Stimulated activated CD4-positive, alpha-beta T cell treated with anti-CD3 and anti-CD28 coated beads, Interleukin-15, amount 100 ng/mL, for 48 hours (primary cell): ENCODE results near the gene IQCN.

ENCODE experiments used
- DNase-seq, 2 donors: peaks; one replicate each; pipeline ENCODE4 v3.0.0-alpha.2; 2020; ENCODE audit warnings: low read depth in 2 of 2

IQCN gene, protein sequence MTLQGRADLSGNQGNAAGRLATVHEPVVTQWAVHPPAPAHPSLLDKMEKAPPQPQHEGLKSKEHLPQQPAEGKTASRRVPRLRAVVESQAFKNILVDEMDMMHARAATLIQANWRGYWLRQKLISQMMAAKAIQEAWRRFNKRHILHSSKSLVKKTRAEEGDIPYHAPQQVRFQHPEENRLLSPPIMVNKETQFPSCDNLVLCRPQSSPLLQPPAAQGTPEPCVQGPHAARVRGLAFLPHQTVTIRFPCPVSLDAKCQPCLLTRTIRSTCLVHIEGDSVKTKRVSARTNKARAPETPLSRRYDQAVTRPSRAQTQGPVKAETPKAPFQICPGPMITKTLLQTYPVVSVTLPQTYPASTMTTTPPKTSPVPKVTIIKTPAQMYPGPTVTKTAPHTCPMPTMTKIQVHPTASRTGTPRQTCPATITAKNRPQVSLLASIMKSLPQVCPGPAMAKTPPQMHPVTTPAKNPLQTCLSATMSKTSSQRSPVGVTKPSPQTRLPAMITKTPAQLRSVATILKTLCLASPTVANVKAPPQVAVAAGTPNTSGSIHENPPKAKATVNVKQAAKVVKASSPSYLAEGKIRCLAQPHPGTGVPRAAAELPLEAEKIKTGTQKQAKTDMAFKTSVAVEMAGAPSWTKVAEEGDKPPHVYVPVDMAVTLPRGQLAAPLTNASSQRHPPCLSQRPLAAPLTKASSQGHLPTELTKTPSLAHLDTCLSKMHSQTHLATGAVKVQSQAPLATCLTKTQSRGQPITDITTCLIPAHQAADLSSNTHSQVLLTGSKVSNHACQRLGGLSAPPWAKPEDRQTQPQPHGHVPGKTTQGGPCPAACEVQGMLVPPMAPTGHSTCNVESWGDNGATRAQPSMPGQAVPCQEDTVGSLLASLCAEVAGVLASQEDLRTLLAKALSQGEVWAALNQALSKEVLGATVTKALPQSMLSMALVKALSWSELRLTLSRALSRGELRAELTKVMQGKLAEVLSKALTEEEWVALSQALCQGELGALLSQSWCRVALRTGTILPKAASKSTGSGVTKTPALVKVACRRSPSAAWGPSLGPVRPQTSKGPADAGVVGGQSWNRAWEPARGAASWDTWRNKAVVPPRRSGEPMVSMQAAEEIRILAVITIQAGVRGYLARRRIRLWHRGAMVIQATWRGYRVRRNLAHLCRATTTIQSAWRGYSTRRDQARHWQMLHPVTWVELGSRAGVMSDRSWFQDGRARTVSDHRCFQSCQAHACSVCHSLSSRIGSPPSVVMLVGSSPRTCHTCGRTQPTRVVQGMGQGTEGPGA (N-terminal part only)

DNA sequence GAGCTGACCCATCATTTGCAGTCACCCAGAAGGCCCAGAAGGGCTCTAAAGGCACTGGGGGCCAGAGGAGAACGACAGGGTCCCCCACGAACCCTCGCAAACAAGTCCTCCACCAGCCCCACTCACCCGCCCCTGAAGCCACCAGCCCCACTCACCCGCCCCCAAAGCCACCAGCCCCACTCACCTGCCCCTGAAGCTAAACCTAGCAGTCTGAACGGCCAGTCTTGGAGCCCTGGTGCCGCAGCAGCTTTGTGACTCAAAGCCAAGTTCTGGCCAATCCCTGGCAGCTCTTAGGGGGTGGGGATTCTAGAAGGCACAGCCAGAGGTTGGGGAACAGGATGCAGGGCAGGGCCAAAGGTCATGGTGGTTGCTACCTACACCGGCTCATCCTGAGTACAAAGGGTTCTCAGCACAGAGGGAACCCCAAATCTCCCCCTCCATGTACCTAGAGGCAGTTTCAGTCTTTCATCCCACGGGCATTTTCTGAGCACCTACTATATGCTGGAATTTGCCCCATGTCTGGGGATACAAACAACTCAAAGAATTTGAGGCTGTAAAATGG is at the start of gene IQCN:
Gene IQCN, minus strand, starts transcription at position 234 of the 562 bp plus-strand sequence. CDS start 4,974 bp downstream, outside the sequence.
- DNase-seq = no peak

DNA sequence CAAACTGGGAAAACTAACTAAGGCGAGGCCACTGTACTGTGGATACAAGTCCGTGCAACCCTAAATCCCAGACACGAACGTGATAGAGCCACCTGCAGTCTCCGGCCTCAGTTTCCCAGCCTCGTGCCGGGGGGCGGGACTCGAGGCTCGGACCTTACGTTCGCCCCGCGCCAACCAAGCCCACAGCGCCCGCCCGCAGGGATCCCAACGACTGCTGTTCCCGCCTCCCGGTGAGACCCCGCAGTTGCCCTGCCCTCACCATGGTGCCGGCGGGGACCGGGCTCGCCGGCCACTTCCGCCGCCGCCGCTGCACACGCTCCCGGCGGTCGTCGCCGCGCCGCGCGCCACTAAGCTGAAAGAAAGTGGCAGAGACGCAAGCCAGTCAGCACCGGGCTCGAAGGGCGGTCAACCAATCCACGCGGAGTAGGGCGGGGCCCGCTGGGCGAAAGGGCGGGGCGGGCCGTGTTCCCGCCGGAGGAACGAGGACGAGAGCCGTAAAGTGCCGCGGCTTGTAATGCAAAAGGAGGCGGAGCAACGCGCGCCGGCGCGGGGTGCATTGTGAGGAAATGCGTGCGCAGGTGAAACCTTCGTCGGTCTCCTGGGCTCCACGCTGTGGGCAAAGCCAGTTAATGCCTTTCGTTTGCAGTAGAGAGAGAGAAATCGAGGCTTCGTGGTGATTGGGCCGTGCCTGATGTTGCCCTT is 48.7 kb upstream of the IQCN start, which contains the start of gene LSM4:
Gene LSM4, minus strand, starts transcription at position 318 of the 702 bp plus-strand sequence. Its CDS starts 56 bp downstream, at position 262.
- DNase-seq = peak; percentile 99

DNA sequence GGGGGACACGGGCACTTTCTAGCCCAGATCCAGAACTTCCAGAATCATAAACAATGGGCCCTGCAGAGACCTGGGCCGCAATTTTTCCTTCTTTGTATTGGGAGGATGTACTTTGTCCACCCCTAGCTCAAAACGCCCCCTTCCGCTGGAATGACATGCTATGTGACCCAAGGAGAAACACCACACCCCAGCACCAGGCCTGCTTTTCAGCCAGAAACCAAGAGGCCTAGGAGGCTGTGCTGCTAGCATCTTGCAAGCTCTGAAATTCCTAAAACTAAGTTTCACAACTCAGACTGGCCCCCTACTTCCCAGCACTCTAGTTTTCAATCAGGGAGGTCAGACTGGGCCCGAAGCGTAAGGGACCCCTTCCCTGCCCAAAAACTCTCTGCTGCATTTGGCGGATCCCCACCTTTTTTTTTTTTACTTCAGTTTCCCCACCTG is 48.1 kb upstream of the IQCN start:
- peak; percentile 25 to 30 for DNase-seq

DNA sequence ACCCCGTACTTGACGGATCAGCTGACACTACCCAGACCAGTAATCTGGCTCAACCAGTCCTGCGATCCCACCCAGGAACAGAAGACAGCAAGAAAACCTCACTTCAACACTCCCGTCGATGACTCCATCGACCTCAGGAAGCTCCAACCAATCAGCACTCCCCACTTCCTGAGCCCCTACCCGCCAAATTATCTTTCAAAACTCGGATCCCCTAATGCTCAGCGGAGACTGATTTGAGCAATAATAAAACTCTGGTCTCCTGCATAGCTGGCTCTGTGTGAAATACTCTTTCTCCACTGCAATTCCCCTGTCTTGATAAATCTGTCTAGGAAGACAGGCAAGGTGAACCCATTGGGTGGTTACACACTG is 47.5 kb upstream of the IQCN start:
- DNase-seq = no peak

DNA sequence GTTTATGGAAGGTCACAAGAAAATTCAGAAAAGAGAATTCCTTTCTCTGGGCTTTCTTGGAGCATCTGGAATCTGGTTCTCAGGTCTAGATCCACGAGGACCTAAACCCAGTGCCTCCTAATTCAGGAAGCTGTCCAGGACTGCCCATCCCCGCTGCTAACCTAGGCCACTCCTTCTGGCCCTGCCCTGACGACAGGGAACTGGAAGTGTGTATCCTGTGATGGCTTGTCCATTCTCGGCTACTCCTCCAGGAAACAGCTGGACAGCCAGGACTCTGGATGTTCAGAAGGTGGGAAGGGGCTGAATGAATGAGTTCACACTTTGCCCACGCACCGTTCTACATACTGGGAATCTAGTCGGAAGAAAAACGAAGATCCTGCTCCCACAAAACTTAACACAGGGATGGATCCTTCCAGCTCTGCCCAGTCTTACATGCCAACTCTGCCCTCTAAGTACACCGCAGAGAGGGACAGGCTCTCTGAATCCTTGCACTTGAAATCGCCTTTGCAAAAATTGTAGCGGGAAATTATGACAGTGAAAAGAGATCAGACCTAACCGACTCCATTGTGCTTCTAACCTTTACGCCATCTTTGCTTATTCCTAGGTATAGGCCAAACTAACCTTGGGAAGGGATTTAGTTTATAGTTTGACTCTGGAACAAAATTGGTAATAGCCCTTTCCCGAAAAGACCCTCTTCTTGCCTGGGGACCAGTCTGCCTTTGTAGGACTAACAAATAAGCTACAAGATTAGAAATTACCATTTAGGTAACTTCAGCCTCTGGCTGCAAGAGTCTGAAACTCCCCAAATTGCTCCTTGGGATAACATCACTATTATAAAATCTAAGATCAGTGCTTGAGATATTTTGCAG is 46.8 kb upstream of the IQCN start:
- DNase-seq = no peak

DNA sequence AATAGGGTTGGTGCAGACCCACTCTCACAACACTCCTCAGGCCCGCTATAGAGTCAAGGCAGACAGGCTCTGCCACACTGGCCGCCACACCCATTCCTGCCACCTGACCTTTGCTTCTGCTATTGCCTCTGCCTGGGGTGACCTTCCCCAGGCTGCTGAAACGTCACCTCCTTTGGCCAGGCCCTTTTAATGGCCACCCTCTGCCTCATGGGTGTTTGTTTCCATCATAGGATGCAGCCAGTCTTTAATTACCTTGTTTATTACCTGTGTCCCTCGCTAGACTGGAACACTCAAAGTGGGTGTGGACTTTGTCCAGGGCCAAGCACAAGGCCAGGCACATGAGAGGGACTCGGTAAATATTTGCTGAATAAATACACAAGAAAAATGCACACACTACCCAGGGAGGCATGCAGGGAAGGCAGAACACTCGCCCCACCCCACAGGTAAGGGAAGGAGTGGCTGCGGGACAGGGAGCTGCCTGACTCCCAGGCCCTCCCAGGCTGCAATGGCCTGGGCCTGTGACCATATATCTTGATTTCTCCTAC is 45.4 kb upstream of the IQCN start:
- DNase-seq = no peak

DNA sequence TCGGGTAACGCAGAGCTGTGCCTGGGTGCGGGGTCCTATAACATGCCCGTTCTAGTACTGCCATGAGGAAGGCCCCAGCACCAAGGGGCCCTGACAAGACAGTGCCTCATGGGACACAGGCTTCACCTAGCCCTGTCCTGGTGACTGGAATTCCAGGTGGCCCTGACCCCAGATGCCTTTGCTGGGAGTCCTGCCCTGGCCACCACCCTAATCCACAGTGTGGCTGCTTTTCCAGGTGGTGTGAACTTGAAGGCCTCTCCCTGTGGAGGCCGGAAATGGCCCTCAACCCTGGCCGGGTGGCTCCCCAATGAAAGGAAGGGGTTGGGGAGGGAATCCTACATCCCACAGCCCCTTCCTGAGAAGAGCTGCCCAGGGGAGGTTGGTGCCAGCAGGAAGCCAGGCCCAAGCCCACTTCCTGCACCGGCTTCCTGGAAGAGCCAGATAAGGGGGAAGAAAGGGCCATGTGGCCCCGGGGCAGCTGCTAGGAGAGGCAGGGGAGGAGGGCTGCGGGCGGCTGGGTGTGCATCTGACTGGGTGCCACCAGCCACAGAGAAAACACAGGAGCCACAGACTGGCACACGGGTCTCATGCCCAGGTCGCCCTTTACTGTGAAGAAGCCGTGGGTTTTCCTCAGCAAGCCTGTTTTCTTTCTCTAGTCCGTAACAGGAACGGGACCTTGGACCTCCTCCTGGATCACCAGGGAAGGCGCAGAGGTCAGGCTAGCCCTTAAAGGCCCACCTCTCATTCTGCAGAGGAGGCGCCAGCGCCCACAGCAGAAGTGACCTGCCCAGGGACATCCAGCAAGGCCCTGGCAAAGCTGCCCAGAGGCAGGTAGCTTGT is 43.9 kb upstream of the IQCN start:
- no peak for DNase-seq

DNA sequence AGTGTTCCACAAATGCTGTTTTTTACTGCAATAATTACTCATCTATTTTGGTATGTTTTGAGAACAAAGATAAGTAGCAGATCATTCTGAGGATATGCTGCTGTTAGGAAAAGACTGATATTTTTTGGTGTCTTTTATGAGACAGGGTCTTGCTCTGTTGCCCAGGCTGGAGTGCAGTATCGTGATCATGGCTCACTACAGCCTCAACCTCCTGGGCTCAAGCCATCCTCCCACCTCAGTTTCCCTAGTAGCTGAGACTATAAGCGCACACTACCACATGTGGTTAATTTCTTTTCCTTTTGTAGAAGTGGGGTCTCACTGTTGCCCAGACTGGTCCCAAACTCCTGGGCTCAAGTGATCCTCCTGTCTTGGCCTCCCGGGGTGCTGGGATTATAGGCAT is 39.1 kb upstream of the IQCN start:
- no peak for DNase-seq

DNA sequence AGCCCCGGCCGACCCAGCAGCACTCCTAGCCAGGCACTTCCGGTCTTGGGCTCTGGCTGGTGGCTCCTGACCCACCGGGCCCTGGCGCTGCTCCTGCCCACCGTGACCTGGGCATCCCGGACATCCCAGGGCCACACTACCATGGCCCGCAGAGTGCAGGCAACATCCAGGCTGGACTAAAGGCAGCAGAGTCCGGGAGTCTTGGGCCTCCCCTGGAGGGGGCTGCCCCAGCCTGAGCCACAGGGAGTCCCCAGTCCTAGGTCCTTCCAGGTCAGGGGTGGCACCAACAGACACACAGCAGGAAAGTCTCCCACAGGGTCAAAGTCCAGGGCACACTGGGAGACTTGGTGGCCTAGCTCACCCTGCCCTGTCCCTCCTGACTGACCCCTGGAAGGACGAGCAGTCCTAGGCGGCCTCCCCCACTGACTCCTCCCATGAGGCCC is 37.9 kb upstream of the IQCN start:
- DNase-seq = no peak

DNA sequence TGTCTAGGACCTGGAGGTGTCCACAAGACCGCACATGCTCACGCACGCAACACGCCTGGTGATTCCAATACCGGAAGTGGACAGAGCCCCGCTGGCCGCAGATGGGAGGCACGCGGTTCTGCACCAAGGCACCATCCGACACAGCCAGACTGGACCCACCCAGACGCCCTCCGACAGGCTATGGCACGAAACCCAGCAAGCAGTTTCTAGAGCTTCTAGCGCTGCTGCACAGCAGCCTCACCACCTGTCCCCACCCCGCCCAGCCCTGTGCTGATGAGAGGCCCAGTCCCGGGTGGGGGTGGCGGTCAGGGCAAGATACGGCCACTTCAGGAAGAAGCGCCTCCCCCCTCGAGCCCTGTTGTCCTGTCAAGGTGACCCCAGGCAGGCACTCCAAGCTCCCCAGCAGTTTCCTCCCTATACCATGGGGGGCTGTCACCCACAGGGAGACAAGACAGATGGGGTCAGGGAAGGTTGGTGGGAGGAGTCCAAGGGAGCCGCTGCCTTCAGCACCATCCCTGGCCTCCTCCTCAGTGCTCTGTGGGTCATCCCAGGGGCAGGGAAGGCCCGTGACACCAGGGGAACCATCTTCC is 37.3 kb upstream of the IQCN start:
- DNase-seq = no peak

DNA sequence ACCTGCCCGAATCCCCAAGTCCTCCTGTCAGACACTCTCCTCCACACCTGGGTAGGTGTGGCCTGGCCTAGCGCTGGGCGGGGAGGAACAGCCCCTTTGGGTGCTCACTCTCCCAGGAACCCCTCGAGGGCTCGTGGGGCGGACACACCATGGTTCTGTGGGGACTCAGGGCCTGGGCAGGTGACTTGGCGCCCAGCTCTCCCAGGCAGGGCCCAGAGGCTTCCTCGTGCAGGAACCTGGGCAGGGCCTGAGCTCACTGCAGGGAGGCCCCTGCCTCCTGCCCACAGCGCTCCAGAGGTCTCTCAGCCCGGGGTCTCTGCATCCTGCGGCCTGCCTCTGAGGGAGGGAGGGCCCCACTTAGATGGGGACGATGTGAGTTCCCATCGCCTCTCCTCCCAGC is 36.7 kb upstream of the IQCN start:
- no peak for DNase-seq

DNA sequence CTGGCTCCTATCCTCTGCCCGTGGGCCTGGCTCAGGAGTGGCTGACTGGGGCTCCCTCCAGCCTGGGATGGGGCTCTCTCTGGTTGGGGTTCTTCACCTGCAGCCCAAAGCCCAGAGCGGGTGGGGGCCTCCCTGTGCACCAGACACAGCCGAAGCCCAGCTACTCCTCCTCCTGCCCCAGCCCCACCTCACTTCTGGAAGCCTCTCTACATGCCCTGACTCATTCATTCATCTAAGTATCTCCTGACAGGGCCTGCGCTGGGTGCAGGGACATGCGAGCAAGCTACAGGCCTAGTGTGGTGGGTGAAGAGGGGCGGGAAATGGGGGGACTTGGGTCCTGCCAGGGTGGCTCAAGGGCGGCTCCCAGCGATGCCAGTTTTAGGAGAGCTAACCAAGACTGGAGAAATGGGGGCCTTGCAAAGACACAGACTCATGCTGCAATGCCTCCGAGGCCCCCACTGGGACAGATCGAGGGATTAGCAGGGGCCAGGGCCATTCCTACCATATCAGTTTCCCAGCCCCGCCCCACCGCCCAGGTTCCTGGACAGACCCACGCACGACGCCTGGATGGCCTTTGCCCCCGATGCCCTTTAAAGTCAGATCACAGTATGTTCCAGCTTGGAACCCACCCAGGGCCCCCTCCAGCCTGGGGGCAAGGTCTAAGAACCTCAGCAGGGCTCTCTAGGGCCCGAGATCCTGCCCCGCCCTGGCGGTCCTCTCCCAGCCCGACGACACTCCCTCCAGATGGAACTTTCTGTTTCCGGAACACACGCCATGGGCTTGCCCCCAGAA is 36.1 kb upstream of the IQCN start:
- no peak for DNase-seq

DNA sequence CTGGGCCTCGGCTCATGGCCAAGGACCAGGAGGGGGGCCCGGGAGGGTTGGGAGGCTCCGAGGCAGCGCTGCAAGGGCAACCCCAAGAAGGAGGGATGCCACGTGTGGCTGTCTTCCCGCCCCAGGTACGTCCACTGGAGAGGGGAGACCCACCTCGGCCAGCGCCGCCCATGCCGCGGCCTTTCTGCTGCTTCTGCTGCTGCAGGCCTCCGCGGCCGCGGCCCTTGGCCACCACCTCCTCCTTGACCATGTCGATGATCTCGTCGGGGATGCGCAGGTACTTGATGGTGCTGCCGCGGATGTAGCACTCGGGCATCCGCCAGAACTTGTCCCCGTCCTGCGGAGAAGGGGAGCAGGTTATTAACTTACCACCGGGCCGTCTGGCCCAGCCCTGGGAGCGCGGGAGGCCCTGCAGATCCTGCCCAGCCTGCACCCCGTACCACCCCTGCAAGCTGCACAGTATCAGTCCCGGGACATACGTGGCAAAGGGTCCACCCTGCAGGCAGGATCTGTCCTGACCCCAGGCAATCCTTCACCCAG is 35.3 kb upstream of the IQCN start:
- DNase-seq = no peak

DNA sequence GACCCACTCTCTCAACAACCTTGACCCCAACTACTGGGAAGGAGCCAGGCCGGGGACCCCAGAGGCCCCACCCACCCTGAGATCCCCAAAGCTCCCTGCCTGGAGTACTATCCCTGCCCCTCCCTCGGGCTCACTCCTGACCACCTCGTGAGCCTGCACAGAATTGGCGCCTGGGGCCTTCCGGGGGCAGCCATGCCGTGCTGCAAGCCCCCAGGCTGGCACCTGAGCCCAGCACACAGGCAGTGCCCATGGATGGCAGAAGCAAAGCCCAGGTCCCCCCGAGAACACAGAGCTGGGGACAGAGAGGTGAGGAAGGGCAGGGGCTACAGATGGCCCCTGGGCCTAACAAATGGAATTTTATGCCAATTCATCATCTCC is 34.7 kb upstream of the IQCN start:
- no peak for DNase-seq

DNA sequence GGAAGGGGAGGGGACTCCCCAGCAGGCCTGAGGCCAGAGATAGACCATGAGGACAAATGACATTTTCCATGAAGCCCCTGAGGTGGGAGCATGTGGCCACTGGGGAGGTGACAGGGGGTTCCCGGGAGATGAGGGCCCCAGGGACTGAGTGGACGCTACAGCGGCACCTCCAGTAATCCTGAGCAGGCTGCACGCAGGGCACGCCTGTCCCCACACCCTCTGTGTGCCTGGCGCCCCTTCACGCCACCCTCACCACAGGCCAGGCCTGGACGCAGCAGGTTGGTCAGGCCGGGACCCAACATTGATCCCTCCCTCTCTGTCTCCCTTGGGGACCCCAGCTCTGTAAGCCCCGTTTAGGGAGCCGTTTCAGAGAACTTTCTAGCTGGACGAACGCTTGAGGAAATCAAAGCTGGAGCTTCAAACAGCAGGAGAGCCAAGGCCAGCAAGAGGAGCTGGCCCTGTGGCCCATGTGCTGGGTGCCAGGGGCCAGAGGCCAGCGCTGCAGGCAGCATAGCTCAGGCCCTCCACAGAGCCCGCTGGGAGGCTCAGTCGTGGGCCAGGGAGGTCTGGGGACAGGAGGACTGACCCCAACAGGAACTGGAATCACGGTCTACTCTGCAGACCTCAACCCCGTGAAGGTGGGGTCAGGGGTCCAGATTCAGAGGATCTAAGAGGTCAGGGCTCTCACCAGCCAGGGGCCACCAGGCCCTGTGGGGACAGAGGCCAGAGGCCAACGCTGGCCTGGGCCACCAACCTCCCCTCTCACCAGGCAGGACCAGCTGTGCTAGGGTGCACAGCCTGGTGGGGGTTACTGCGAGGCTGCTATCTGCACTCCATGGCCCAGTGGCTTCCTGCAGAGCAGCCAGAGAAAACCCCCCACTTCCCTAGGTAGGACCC is 34.0 kb upstream of the IQCN start:
- DNase-seq = no peak

DNA sequence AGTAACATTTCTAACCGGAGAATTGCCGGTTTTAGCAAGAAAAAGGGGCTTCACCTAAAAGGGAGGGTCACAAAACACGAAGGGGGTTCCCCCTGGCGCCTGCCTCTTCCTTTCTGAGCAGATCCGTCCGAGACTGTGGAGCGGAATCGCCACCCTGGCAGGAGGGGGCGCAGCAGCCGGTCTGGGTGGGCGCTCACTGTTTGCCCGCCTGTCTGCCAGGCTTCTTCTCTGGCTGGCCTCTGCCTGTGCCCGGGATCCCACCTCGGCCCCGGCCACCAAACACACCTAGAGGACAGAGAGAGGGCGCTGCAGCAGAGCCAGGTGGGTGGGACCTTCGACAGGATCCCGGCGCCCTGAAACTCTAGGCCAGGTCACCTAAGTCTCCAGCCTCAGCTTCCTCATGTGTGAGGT is 33.0 kb upstream of the IQCN start:
- no peak for DNase-seq
